SK-N-MC (cell line): ENCODE data around the gene MAFB.

Source experiments
- EZH2 ChIP-seq: fragments of 200-600 bp; sonication (generic); IDR thresholded peaks from one replicate; pipeline ENCODE4 v1.6.1; 2017; ENCODE audit warnings: antibody characterized with exemption
- POLR2AphosphoS5 ChIP-seq: IDR thresholded peaks from 2 replicates; pipeline ENCODE4 v1.6.1; 2012; ENCODE audit warnings: mild to moderate bottlenecking, low read depth, low read length, borderline replicate concordance

- TF ChIP-seq POLR2AphosphoS5 (no peak), EZH2 (no peak)
These were observed 50.6 kb downstream of the MAFB start for GRCh38 chr20:40638414-40638813.
